Retinal pigment epithelial cell (primary cell): ENCODE measurements around the gene PACS1.

Experiments used
- DNase-seq: peaks from one replicate; pipeline ENCODE4 v3.0.0-alpha.2; 2010; ENCODE audit warnings: low read depth
- H3K4me3 ChIP-seq: 2 replicates; pipeline ENCODE4 v1.5.1; 2011; ENCODE audit warnings: mild to moderate bottlenecking, low read length, control low read depth, moderate library complexity
- TF ChIP-seq, protein P1 (sequence below): conservative IDR thresholded peaks from 2 replicates; pipeline ENCODE4 v1.5.1; 2011; ENCODE audit warnings: low read depth, low read length, control low read depth, inconsistent platforms

The PACS1 gene

DNA sequence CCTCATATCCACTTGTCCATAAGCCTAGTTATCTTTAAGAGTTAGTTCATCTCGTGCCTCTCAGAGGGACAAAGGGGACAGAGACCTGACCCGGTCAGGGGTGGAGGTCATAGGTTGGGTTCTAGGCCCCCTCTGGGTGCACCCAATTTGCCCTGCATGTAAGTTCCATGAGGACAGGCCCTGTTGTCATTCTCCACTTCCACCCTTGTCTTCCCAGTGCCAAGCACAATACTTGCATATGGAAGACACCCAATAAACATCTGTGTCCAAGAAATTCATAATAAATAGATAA, 220.2 kb downstream of the PACS1 start:
- H3K4me3 ChIP-seq = no peak overlapping the region
- DNase-seq = no peak
- TF ChIP-seq, protein P1, sequence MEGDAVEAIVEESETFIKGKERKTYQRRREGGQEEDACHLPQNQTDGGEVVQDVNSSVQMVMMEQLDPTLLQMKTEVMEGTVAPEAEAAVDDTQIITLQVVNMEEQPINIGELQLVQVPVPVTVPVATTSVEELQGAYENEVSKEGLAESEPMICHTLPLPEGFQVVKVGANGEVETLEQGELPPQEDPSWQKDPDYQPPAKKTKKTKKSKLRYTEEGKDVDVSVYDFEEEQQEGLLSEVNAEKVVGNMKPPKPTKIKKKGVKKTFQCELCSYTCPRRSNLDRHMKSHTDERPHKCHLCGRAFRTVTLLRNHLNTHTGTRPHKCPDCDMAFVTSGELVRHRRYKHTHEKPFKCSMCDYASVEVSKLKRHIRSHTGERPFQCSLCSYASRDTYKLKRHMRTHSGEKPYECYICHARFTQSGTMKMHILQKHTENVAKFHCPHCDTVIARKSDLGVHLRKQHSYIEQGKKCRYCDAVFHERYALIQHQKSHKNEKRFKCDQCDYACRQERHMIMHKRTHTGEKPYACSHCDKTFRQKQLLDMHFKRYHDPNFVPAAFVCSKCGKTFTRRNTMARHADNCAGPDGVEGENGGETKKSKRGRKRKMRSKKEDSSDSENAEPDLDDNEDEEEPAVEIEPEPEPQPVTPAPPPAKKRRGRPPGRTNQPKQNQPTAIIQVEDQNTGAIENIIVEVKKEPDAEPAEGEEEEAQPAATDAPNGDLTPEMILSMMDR = no peak

DNA sequence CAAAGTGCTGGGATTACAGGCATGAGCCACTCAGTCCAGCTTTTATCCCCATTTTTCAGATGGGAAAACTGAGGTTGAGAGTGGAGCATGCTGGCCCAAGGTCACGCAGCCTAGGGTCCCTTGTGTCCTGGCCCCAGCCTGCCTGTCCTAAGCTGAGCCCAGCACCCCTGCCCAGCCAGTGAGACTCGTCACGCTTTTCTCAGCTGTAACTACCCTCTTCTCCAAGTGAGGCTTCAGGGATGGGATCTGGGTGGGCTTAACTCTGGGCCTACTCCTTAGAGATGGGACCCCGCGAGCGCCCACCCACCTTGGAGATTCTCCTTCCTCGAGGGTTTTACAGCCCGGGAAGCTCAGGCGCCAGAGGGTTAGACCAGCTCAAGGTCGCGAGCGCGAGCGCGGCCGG, 221.2 kb downstream of the PACS1 start:
- no peak for DNase-seq
- H3K4me3 ChIP-seq = peak overlapping the region; percentile 51
- TF ChIP-seq, protein P1 = no peak

DNA sequence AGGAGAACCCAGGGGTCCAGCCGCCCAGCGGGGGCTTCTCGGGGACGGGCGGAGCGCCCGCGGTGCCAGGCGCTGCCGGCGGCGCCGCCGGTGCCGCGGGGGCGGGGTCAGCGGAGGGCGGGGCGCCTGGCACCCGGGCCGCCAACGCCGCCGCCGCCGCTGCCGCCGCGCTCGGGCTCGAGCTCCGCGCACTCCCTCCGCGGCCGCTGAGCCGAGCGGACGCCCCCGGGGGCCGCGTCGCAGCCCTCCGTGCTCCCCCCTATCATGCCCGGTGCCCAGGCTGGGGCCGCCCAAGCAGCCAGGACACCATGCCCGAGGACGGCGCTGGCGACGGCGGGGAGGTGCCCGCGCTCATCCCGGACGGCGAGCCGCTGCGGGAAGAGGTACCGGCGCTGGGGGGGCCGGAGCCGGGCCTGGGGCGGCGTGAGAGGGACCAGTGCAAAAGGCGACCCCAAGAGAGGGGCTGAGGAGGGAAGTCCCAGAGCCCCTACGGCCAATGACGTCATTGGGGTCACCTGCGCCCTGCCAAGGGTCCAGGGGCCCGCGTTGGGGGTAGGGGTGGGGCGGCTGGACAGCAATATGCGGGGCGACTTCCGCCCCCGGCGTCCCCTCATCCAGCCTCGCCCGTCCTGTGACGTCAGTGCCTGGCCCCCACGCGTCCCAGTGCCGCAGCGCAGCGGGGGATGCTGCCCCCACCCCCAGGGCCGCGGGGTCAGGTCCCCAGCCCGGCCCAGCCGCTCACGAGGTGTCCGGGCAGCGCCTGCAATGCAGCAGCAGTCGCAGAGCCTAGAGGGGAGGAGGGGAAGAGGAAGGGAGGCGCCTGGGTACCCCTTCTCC, 221.9 kb downstream of the PACS1 start, which contains the start of gene TMEM151A:
TMEM151A (plus strand) TSS at position 189 of the 837 bp plus-strand sequence; CDS start at position 309, 120 bp downstream.
- TF ChIP-seq, protein P1 = no peak
- peak within 1 kb of the TSS; percentile 87 for H3K4me3 ChIP-seq
- DNase-seq = no peak

GRCh38 chr11:66292543-66293332, 222.7 kb downstream of the PACS1 start:
- H3K4me3 ChIP-seq = peak overlapping the region; percentile 87
- TF ChIP-seq, protein P1 = no peak
- no peak for DNase-seq

- TF ChIP-seq, protein P1 = no peak
- peak overlapping the region; percentile 87 for H3K4me3 ChIP-seq
- no peak for DNase-seq
Observed at GRCh38 chr11:66293352-66293751, 223.3 kb downstream of the PACS1 start.

GRCh38 chr11:66293777-66294625, 223.9 kb downstream of the PACS1 start:
- H3K4me3 ChIP-seq = peak overlapping the region; percentile 87
- DNase-seq = no peak
- TF ChIP-seq, protein P1 = no peak
